Subcutaneous adipose tissue (tissue), 4 donors: ENCODE results near the gene PNMA8C. TPM values are rescaled to one million over a fixed set of nuclear protein-coding genes. Genes with fewer than 3 reads are reported as not detected.

ENCODE experiments used
- CTCF ChIP-seq: fragments of 450-650 bp; IDR thresholded peaks from one replicate; pipeline ENCODE4 v1.5.1; 2016; ENCODE audit warnings: low read depth, mild to moderate bottlenecking, control low read depth, antibody characterized with exemption, moderate library complexity
- total RNA-seq, 4 donors: library from RNA; depleted of rRNA; stranded (reverse); fragments of >200 nt; gene quantifications; one replicate each; pipeline ENCODE4 v1.1.0, GENCODE V29; 2016

Gene PNMA8C
- total RNA-seq, 4 donors from 2014 or later: not detected

- no peak for TF ChIP-seq CTCF
Measured at GRCh38 chr19:46413262-46414031, 15.3 kb downstream of the PNMA8C start, which contains the start of gene CCDC8. TSS of gene CCDC8 (minus strand) at chr19:46413564. CDS start at chr19:46412810, 754 bp downstream.

GRCh38 chr19:46412650-46413261 is 16.0 kb downstream of the PNMA8C start:
- TF ChIP-seq CTCF: no peak

GRCh38 chr19:46411925-46412649 is 16.6 kb downstream of the PNMA8C start:
- no peak for TF ChIP-seq CTCF

GRCh38 chr19:46411088-46411924 is 17.4 kb downstream of the PNMA8C start:
- no peak for TF ChIP-seq CTCF

GRCh38 chr19:46410205-46411087 is 18.3 kb downstream of the PNMA8C start:
- TF ChIP-seq CTCF: no peak

GRCh38 chr19:46409191-46409590 is 19.5 kb downstream of the PNMA8C start:
- TF ChIP-seq CTCF: no peak
